Activated naive CD8-positive, alpha-beta T cell treated with anti-CD3 and anti-CD28 coated beads, Interleukin-2, amount 50 U/mL, for 24 hours (primary cell): ENCODE measurements around the gene LINS1.

Experiments
- ATAC-seq: fragments of 150-1000 bp; cut with Tn5 transposase; one replicate; pipeline ENCODE4 v1.10.0; 2021
- DNase-seq: peaks from one replicate; pipeline ENCODE4 v3.0.0; 2021
- H3K27ac Mint-ChIP-seq: one replicate; pipeline ENCODE4 v1.8.0; 2021; ENCODE audit warnings: mild to moderate bottlenecking, mixed read lengths
- H3K27me3 Mint-ChIP-seq: one replicate; pipeline ENCODE4 v1.8.0; 2021; ENCODE audit warnings: mixed read lengths
- H3K36me3 Mint-ChIP-seq: one replicate; pipeline ENCODE4 v1.8.0; 2021; ENCODE audit warnings: low read depth, mixed read lengths
- H3K4me1 Mint-ChIP-seq: one replicate; pipeline ENCODE4 v1.8.0; 2021; ENCODE audit warnings: mixed read lengths
- H3K4me3 Mint-ChIP-seq: one replicate; pipeline ENCODE4 v1.8.0; 2021; ENCODE audit warnings: mild to moderate bottlenecking, moderate library complexity, mixed read lengths
- H3K9me3 Mint-ChIP-seq: one replicate; pipeline ENCODE4 v1.8.0; 2021; ENCODE audit warnings: mixed read lengths

LINS1 gene

GRCh38 chr15:100558771-100559254 is 43.2 kb downstream of the LINS1 start:
- Mint-ChIP-seq H3K4me1 (no peaks in the 10 kb centered on the region), H3K27ac (no peak overlapping the region), H3K36me3 (peaks cover 28% of the 10 kb centered on the region), H3K9me3 (no peaks in the 10 kb centered on the region), H3K27me3 (no peaks in the 10 kb centered on the region), H3K4me3 (no peak overlapping the region)
- ATAC-seq (no peak), DNase-seq (no peak)

- Mint-ChIP-seq H3K4me1 (no peaks in the 10 kb centered on the region), H3K4me3 (no peak overlapping the region), H3K27ac (no peak overlapping the region), H3K36me3 (peaks cover 26% of the 10 kb centered on the region), H3K9me3 (no peaks in the 10 kb centered on the region), H3K27me3 (no peaks in the 10 kb centered on the region)
- DNase-seq (no peak), ATAC-seq (no peak)
Observed at GRCh38 chr15:100553468-100553867, 48.5 kb downstream of the LINS1 start.

GRCh38 chr15:100547961-100548360 is 54.0 kb downstream of the LINS1 start:
- DNase-seq (no peak), ATAC-seq (no peak)
- Mint-ChIP-seq H3K9me3 (no peaks in the 10 kb centered on the region), H3K4me3 (no peak overlapping the region), H3K4me1 (peaks cover 7% of the 10 kb centered on the region), H3K27me3 (no peaks in the 10 kb centered on the region), H3K27ac (no peak overlapping the region), H3K36me3 (peaks cover 16% of the 10 kb centered on the region)

GRCh38 chr15:100544946-100545345 is 57.0 kb downstream of the LINS1 start:
- Mint-ChIP-seq H3K4me1 (peaks cover 7% of the 10 kb centered on the region), H3K27me3 (no peaks in the 10 kb centered on the region), H3K27ac (no peak overlapping the region), H3K36me3 (no peaks in the 10 kb centered on the region), H3K9me3 (no peaks in the 10 kb centered on the region), H3K4me3 (no peak overlapping the region)
- no peak for DNase-seq
- ATAC-seq = no peak

GRCh38 chr15:100544338-100544841 is 57.6 kb downstream of the LINS1 start:
- no peak for ATAC-seq

GRCh38 chr15:100542290-100542689 is 59.7 kb downstream of the LINS1 start:
- Mint-ChIP-seq H3K27me3 (no peaks in the 10 kb centered on the region), H3K27ac (no peak overlapping the region), H3K4me3 (no peak overlapping the region), H3K36me3 (no peaks in the 10 kb centered on the region), H3K4me1 (peaks cover 7% of the 10 kb centered on the region), H3K9me3 (no peaks in the 10 kb centered on the region)
- DNase-seq = no peak
- no peak for ATAC-seq

More at GRCh38 chr15:100544338-100544841, 57.6 kb downstream of the LINS1 start:
- Mint-ChIP-seq H3K4me1 (peaks cover 7% of the 10 kb centered on the region), H3K27me3 (no peaks in the 10 kb centered on the region), H3K27ac (no peak overlapping the region), H3K9me3 (no peaks in the 10 kb centered on the region), H3K4me3 (no peak overlapping the region), H3K36me3 (no peaks in the 10 kb centered on the region)
- DNase-seq = no peak

- Mint-ChIP-seq H3K27me3 (no peaks in the 10 kb centered on the region), H3K36me3 (no peaks in the 10 kb centered on the region), H3K9me3 (no peaks in the 10 kb centered on the region), H3K27ac (no peak overlapping the region), H3K4me1 (no peaks in the 10 kb centered on the region), H3K4me3 (no peak overlapping the region)
- DNase-seq (no peak), ATAC-seq (no peak)
Observed at GRCh38 chr15:100537331-100537730, 64.7 kb downstream of the LINS1 start.

- DNase-seq (no peak), ATAC-seq (no peak)
- H3K36me3 Mint-ChIP-seq = no peaks in the 10 kb centered on the region
- no peaks in the 10 kb centered on the region for H3K4me1 Mint-ChIP-seq
- H3K27me3 Mint-ChIP-seq = peaks cover 2% of the 10 kb centered on the region
- H3K9me3 Mint-ChIP-seq = no peaks in the 10 kb centered on the region
- no peak overlapping the region for H3K27ac Mint-ChIP-seq
- H3K4me3 Mint-ChIP-seq = no peak overlapping the region
Observed at GRCh38 chr15:100536733-100537132, 65.3 kb downstream of the LINS1 start.

- no peaks in the 10 kb centered on the region for H3K9me3 Mint-ChIP-seq
- ATAC-seq (no peak), DNase-seq (no peak)
- no peaks in the 10 kb centered on the region for H3K4me1 Mint-ChIP-seq
- no peak overlapping the region for H3K27ac Mint-ChIP-seq
- H3K27me3 Mint-ChIP-seq = peaks cover 3% of the 10 kb centered on the region
- H3K4me3 Mint-ChIP-seq = no peak overlapping the region
- H3K36me3 Mint-ChIP-seq = no peaks in the 10 kb centered on the region
Observed at GRCh38 chr15:100533886-100534285, 68.1 kb downstream of the LINS1 start.

GRCh38 chr15:100531823-100532327 is 70.1 kb downstream of the LINS1 start:
- H3K4me3 Mint-ChIP-seq = no peak overlapping the region
- no peaks in the 10 kb centered on the region for H3K9me3 Mint-ChIP-seq
- ATAC-seq (no peak), DNase-seq (no peak)
- H3K4me1 Mint-ChIP-seq = peaks cover 2% of the 10 kb centered on the region
- H3K36me3 Mint-ChIP-seq = no peaks in the 10 kb centered on the region
- no peak overlapping the region for H3K27ac Mint-ChIP-seq
- H3K27me3 Mint-ChIP-seq = peaks cover 3% of the 10 kb centered on the region

GRCh38 chr15:100531204-100531603 is 70.8 kb downstream of the LINS1 start:
- no peaks in the 10 kb centered on the region for H3K36me3 Mint-ChIP-seq
- DNase-seq = no peak
- H3K27ac Mint-ChIP-seq = no peak overlapping the region
- H3K9me3 Mint-ChIP-seq = no peaks in the 10 kb centered on the region
- no peak for ATAC-seq
- H3K4me1 Mint-ChIP-seq = peaks cover 2% of the 10 kb centered on the region
- no peak overlapping the region for H3K4me3 Mint-ChIP-seq
- peaks cover 3% of the 10 kb centered on the region for H3K27me3 Mint-ChIP-seq

- Mint-ChIP-seq H3K4me1 (peaks cover 2% of the 10 kb centered on the region), H3K4me3 (no peak overlapping the region), H3K9me3 (no peaks in the 10 kb centered on the region), H3K27ac (no peak overlapping the region), H3K27me3 (peaks cover 3% of the 10 kb centered on the region), H3K36me3 (no peaks in the 10 kb centered on the region)
- no peak for ATAC-seq
- DNase-seq = no peak
Observed at GRCh38 chr15:100529556-100529955, 72.4 kb downstream of the LINS1 start.

- no peaks in the 10 kb centered on the region for H3K9me3 Mint-ChIP-seq
- H3K27ac Mint-ChIP-seq = no peak within 1 kb of the TSS
- peaks cover 3% of the 10 kb centered on the region for H3K27me3 Mint-ChIP-seq
- no peaks in the 10 kb centered on the region for H3K36me3 Mint-ChIP-seq
- DNase-seq = no peak
- no peak within 1 kb of the TSS for H3K4me3 Mint-ChIP-seq
- H3K4me1 Mint-ChIP-seq = peaks cover 2% of the 10 kb centered on the region
- ATAC-seq = no peak
Observed at GRCh38 chr15:100528833-100529428, 73.1 kb downstream of the LINS1 start, which contains the start of gene CERS3. TSS of gene CERS3 (minus strand) at chr15:100528950. CDS start at chr15:100501849, 27,101 bp downstream.

- H3K36me3 Mint-ChIP-seq = no peaks in the 10 kb centered on the region
- peaks cover 4% of the 10 kb centered on the region for H3K9me3 Mint-ChIP-seq
- ATAC-seq (no peak), DNase-seq (no peak)
- no peaks in the 10 kb centered on the region for H3K27me3 Mint-ChIP-seq
- no peak overlapping the region for H3K4me3 Mint-ChIP-seq
- H3K27ac Mint-ChIP-seq = no peak overlapping the region
- peaks cover 5% of the 10 kb centered on the region for H3K4me1 Mint-ChIP-seq
Observed at GRCh38 chr15:100526027-100526481, 75.9 kb downstream of the LINS1 start.

GRCh38 chr15:100525436-100525835 is 76.5 kb downstream of the LINS1 start:
- Mint-ChIP-seq H3K9me3 (peaks cover 4% of the 10 kb centered on the region), H3K36me3 (no peaks in the 10 kb centered on the region), H3K4me1 (peaks cover 11% of the 10 kb centered on the region), H3K27me3 (no peaks in the 10 kb centered on the region), H3K27ac (no peak overlapping the region), H3K4me3 (no peak overlapping the region)
- DNase-seq (no peak), ATAC-seq (no peak)
